Inflammatory macrophage treated with lipopolysaccharide for 1 hour (primary cell): Measurements from ENCODE around the gene EPB41.
"Not testable (repeated sequence)": the region's sequence is repeated elsewhere in the genome, so short reads cannot be mapped to it uniquely, and the experiment has no call there.

ENCODE experiments used
- DNase-seq, 2 donors: peaks; one replicate each; pipeline ENCODE4 v3.0.0-alpha.2; 2020 to 2022

Gene EPB41

GRCh38 chr1:29144178-29144577 is 229.8 kb downstream of the EPB41 start:
- no peak for DNase-seq

GRCh38 chr1:29145739-29146437 is 231.5 kb downstream of the EPB41 start:
- DNase-seq, result peak in 1 of 2 donors; percentile 15

GRCh38 chr1:29148656-29149491 is 234.5 kb downstream of the EPB41 start:
- no peak for DNase-seq

GRCh38 chr1:29150346-29150745 is 236.0 kb downstream of the EPB41 start:
- DNase-seq, result not testable (repeated sequence)

GRCh38 chr1:29152046-29152805 is 237.9 kb downstream of the EPB41 start:
- DNase-seq, result no peak

- DNase-seq, result no peak
These were observed 242.3 kb downstream of the EPB41 start for GRCh38 chr1:29156543-29157268.

- DNase-seq, result no peak
These were observed 242.9 kb downstream of the EPB41 start for GRCh38 chr1:29157269-29157601.

GRCh38 chr1:29159773-29160172 is 245.4 kb downstream of the EPB41 start:
- DNase-seq, result no peak

- no peak for DNase-seq
These were observed 247.7 kb downstream of the EPB41 start for GRCh38 chr1:29162025-29162424.

- DNase-seq, result no peak
These were observed 248.2 kb downstream of the EPB41 start for GRCh38 chr1:29162476-29163138.

GRCh38 chr1:29164588-29164987 is 250.2 kb downstream of the EPB41 start:
- no peak for DNase-seq

GRCh38 chr1:29166291-29166878 is 252.0 kb downstream of the EPB41 start:
- DNase-seq, result no peak

- no peak for DNase-seq
These were observed 253.5 kb downstream of the EPB41 start for GRCh38 chr1:29167904-29168303.
